C4-2B (cell line): ENCODE results near the gene SLCO3A1.

Source experiments
- H3K27ac ChIP-seq: fragments of 450-650 bp; 2 replicates; pipeline ENCODE4 v1.5.1; 2017
- ZFX ChIP-seq: fragments of 450-650 bp; IDR thresholded peaks from 2 replicates; pipeline ENCODE4 v1.6.1; 2017
- TF ChIP-seq, protein P1 (sequence below): fragments of 450-650 bp; conservative IDR thresholded peaks from 2 replicates; pipeline ENCODE4 v1.5.1; 2017; ENCODE audit warnings: mild to moderate bottlenecking

Gene SLCO3A1

DNA sequence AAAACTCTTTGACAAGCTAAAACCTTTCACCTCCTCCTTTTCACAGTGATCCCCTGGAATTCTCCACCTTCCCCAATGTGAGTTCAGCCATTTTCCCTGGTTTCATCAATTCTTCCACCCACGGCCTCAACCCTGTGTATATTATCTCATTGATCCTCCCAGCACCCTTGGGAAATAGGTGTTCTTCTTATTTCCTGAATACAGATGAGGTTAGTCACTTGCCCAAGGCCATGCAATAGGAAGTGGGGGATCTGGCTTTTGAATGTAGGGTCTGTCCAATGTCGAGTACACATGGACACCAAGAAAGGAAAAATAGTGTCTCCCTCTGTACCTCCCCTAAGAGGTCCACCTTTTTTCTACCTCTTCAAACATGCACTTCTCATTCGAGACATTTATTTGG is 277.4 kb downstream of the SLCO3A1 start:
- no peak overlapping the region for H3K27ac ChIP-seq
- no peak for TF ChIP-seq ZFX
- TF ChIP-seq, protein P1, sequence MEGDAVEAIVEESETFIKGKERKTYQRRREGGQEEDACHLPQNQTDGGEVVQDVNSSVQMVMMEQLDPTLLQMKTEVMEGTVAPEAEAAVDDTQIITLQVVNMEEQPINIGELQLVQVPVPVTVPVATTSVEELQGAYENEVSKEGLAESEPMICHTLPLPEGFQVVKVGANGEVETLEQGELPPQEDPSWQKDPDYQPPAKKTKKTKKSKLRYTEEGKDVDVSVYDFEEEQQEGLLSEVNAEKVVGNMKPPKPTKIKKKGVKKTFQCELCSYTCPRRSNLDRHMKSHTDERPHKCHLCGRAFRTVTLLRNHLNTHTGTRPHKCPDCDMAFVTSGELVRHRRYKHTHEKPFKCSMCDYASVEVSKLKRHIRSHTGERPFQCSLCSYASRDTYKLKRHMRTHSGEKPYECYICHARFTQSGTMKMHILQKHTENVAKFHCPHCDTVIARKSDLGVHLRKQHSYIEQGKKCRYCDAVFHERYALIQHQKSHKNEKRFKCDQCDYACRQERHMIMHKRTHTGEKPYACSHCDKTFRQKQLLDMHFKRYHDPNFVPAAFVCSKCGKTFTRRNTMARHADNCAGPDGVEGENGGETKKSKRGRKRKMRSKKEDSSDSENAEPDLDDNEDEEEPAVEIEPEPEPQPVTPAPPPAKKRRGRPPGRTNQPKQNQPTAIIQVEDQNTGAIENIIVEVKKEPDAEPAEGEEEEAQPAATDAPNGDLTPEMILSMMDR, result no peak

DNA sequence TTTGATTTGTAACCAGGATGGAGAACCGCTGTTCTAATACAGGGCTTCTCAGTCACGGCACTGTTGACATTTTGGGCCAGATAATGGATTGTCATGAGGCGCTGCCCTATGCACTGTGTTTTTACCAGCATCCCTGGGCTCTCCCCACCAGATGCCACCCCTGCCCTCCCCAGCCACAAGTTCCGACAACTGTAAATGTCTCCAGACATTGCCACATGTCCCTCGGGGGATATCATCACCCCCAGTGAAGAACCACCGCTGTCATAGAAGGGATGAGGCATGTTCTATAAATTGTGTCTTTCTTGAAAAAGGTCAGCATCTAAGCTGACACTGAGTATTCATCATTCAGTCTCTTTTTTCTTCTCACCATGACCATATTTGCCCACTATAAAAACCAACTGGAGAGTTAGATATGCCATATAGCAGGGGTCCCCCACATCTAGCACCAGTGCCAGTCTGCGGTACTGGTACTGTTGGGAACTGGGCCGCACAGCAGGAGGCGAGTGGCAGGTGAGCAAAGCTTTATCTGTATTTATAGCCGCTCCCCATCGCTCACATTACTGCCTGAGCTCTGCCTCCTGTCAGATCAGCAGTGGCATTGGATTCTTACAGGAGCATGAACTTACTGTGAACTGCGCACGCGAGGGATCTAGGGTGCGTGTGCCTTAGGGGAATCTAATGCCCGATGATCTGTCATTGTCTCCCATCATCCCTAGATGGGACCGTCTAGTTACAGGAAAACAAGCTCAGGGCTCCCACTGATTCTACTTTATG is 279.7 kb downstream of the SLCO3A1 start:
- TF ChIP-seq ZFX, result no peak
- TF ChIP-seq, protein P1, result no peak
- no peak overlapping the region for H3K27ac ChIP-seq

DNA sequence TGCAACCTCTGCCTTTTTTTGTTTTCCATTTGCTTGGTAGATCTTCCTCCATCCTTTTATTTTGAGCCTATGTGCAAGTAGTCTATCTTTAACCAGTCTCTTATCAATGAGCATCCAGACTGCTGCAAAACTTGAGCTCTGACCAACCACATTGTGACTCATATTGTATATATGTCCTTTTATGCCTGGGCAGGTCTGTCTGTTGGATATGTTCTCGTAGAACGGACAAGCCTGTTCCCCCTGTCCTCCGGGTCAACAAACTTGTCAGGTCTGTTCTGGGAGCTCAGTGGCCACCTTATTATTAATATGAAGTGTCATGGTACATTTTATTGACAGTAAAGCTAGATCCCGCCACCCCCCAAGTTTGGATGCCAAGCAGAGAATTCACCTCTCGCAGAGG is 287.3 kb downstream of the SLCO3A1 start:
- TF ChIP-seq ZFX, result no peak
- TF ChIP-seq, protein P1, result no peak
- H3K27ac ChIP-seq, result no peak overlapping the region

DNA sequence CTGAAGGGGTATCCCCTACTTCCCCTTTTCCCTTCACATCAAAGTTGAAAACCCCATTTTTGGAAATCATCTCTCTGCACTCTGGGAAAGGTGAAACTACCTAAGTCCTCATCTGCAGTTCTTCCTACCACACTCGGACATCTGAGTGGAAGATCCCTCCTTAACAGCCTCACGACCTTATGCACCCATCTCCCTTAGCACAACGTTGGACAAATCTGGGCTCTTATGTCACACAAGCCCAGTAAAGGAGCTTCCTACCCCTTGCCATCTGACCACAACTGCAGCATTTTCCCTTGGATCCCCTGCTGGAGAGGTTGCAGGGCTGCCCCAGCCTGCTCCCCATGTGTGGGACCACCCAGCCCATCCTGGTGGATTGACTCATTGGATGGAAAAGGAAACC is 288.1 kb downstream of the SLCO3A1 start:
- TF ChIP-seq, protein P1, result no peak
- no peak for TF ChIP-seq ZFX
- H3K27ac ChIP-seq, result no peak overlapping the region

DNA sequence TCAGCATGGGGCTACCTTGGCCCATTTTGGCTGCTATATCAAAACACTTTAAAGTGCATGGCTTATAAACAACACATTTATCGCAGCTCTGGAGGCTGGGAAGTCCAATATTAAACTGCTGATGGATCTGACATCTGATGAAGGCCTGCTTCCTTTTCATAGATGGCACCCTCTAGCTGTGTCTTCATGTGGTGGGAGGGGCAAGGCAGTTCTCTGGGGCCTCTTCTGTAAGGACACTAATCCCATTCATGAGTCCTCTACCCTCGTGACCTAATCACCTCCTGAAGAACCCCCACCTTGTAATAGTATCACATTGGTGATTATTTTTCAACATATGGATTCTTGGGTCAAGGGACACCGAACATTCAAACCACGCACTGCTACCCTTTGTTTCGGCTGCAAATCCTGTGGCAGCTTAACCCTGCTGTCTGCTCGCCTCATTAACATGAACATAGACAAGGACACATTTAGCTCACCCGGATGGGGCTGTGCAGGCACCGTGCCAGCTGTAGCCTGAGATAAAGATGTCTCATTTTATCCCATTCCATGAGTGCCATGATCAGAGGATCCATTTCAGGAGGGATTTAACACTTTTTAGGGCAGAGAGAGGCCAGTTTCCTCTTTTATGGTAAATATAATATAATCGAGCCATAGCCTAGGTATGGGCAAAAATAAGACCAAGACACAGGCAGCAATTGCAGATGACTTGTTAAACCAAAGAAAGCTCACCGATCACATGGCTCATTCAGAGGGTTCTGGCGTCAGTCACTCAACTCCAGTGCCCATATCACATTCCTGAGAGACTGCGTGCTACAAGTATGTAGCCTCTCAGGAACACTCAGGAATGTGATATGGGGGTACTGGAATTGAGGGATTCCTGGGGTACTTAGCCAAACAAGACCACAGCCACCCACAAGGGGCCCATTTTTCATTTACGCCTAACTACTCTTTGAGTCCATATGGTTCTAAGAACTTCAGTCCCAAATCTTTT is 289.0 kb downstream of the SLCO3A1 start:
- H3K27ac ChIP-seq, result no peak overlapping the region
- TF ChIP-seq, protein P1, result no peak
- TF ChIP-seq ZFX, result no peak

DNA sequence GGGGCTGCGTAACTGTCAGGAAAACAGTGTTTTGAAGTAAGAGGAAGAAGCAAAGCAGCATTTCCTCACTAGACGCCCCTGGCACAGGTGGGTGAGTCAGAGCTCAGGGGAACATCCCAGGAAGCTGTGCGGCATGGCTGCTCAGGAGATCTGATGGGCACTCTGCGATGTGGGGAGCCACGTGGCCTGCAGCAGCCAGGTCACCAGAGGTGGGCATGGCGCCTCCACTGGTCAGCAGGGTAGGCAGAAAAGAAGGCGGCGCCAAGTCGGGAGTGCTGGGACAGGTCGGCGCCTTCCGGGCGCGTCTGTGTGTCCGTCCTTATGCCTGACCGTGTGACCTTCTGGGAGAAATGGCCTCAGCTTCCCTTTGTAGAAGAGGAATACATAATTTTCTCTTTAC is 290.3 kb downstream of the SLCO3A1 start:
- H3K27ac ChIP-seq, result no peak overlapping the region
- TF ChIP-seq, protein P1, result no peak
- no peak for TF ChIP-seq ZFX
